Activated CD8-positive, alpha-beta memory T cell treated with anti-CD3 and anti-CD28 coated beads, Interleukin-2, amount 50 U/mL, for 24 hours (primary cell): ENCODE results near the gene COL6A1.
"Not testable (repeated sequence)": the region's sequence is repeated elsewhere in the genome, so short reads cannot be mapped to it uniquely, and the experiment has no call there.

Source experiments
- DNase-seq: peaks from one replicate; pipeline ENCODE4 v3.0.0-alpha.2; 2020; ENCODE audit errors: extremely low read depth

COL6A1 gene

GRCh38 chr21:45965084-45965809, 16.3 kb upstream of the COL6A1 start:
- DNase-seq = no peak

- no peak for DNase-seq
Measured at GRCh38 chr21:45966791-45967394, 14.7 kb upstream of the COL6A1 start.

GRCh38 chr21:45969921-45970673, 11.5 kb upstream of the COL6A1 start:
- DNase-seq = no peak

GRCh38 chr21:45970674-45971615, 10.6 kb upstream of the COL6A1 start:
- no peak for DNase-seq

GRCh38 chr21:45971616-45972352, 9.8 kb upstream of the COL6A1 start:
- no peak for DNase-seq

GRCh38 chr21:45972353-45972715, 9.2 kb upstream of the COL6A1 start:
- DNase-seq = no peak

- DNase-seq = no peak
Measured at GRCh38 chr21:45972716-45973474, 8.7 kb upstream of the COL6A1 start.

GRCh38 chr21:45973475-45974072, 8.0 kb upstream of the COL6A1 start:
- peak; percentile 56 for DNase-seq

- DNase-seq = no peak
Measured at GRCh38 chr21:45974073-45975019, 7.2 kb upstream of the COL6A1 start.

GRCh38 chr21:45975020-45975666, 6.4 kb upstream of the COL6A1 start:
- DNase-seq = no peak

GRCh38 chr21:45975667-45976409, 5.7 kb upstream of the COL6A1 start:
- DNase-seq = not testable (repeated sequence)

GRCh38 chr21:45976701-45977311, 4.8 kb upstream of the COL6A1 start:
- DNase-seq = no peak

- no peak for DNase-seq
Measured at GRCh38 chr21:45977396-45977795, 4.2 kb upstream of the COL6A1 start.

GRCh38 chr21:45979141-45979631, 2.4 kb upstream of the COL6A1 start:
- DNase-seq = no peak

- DNase-seq = no peak
Measured at GRCh38 chr21:45979651-45980050, 1.9 kb upstream of the COL6A1 start.

GRCh38 chr21:45980271-45980670, 1.3 kb upstream of the COL6A1 start:
- no peak for DNase-seq

- DNase-seq = no peak
Measured at GRCh38 chr21:45980697-45981096, 873 bp upstream of the COL6A1 start.
